ENCODE data around the gene SCFD2.
A peak's percentile ranks its signal among the peaks of the same experiment; 100 is the strongest.
"Not testable (repeated sequence)": the region's sequence is repeated elsewhere in the genome, so short reads cannot be mapped to it uniquely, and the experiment has no call there.

SCFD2 gene

DNA sequence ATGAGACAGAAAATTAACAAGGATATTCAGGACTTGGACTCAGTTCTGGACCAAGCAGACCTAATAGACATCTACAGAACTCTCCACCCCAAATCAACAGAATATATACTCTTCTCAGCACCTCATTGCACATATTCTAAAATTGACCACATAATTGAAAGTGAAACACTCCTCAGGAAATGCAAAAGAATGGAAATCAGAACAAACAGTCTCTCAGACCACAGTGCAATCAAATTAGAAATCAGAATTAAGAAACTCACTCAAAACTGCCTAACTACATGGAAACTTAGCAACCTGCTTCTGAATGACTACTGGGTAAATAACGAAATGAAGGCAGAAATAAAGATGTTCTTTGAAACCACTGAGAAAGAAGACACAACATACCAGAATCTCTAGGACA, 333.0 kb downstream of the SCFD2 start:
- H3K9ac ChIP-seq (ENCODE audit: low read depth, low read length); H3K4me2 ChIP-seq (ENCODE audit: low read length); H3K36me3 ChIP-seq (ENCODE audit: insufficient read depth, low read length); H3K9me3 ChIP-seq (replicated peaks; ENCODE audit: low read length); H3K4me1 ChIP-seq (ENCODE audit: control insufficient read depth, insufficient read depth, low read length); H3K27me3 ChIP-seq (ENCODE audit: control insufficient read depth, insufficient read depth, low read length); H3K4me3 ChIP-seq (ENCODE audit: low read length): not testable (repeated sequence)

DNA sequence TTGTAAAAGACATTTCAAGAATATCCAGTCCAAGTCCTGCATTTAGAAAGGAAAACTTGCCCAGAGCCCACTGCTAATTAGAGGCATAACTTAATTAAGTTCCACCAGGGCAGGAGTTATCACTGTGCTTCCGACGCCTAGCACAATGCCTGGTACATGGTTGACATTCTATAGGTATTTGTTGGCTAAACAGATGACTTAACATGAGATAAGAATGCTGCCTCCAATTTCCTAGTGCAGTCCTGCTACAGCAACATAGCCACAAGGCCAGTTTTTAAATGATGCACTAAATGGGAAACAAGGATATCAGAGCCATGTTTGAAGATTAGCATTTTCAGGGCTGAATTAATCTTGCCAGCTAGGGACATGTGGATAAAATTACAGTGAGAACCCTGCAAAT, 339.6 kb downstream of the SCFD2 start:
- peaks cover 2% of the 10 kb centered on the region for H3K36me3 ChIP-seq (ENCODE audit: insufficient read depth, low read length)
- no peak overlapping the region for H3K4me2 ChIP-seq (ENCODE audit: low read length)
- H3K4me3 ChIP-seq (ENCODE audit: low read length), result no peak overlapping the region
- no peaks in the 10 kb centered on the region for H3K4me1 ChIP-seq (ENCODE audit: control insufficient read depth, insufficient read depth, low read length)
- no peaks in the 10 kb centered on the region for H3K27me3 ChIP-seq (ENCODE audit: control insufficient read depth, insufficient read depth, low read length)
- no peaks in the 10 kb centered on the region for H3K9me3 ChIP-seq (replicated peaks; ENCODE audit: low read length)
- H3K9ac ChIP-seq (ENCODE audit: low read depth, low read length), result no peak overlapping the region

DNA sequence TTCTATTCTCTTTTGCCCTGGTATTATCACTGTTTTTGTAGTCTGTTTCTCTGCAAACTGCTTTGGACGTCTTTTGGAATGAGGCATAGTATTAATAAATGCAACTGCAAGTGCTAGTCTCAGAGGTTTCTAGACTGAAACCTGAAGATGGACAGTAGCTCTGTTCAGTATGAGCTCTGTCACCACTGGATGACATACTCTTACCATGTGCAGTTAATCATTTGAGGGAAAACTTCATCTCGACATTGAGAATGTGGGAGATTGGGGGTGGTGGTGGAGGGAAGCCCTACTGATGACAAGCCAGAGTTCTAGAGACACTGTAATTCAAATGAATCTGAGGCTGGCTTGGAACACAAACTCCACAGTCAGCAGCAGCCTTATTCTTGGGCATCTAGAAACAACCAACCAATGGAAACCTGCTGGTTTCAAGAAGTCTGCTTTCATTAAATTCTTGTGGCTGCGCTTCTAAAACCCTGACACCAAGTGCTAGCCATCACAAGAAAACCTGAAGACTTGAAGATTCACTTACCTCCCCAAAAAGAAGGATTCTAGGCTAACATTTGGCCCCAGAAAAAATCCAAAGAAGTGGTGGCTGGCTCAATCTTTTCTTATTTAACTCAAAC, 342.1 kb downstream of the SCFD2 start:
- Histone ChIP-seq H3K9ac (ENCODE audit: low read depth, low read length) (no peak overlapping the region), H3K9me3 (replicated peaks; ENCODE audit: low read length) (no peaks in the 10 kb centered on the region), H3K36me3 (ENCODE audit: insufficient read depth, low read length) (peaks cover 2% of the 10 kb centered on the region), H3K4me3 (ENCODE audit: low read length) (no peak overlapping the region), H3K4me1 (ENCODE audit: control insufficient read depth, insufficient read depth, low read length) (peaks cover 18% of the 10 kb centered on the region), H3K4me2 (ENCODE audit: low read length) (no peak overlapping the region), H3K27me3 (ENCODE audit: control insufficient read depth, insufficient read depth, low read length) (no peaks in the 10 kb centered on the region)

DNA sequence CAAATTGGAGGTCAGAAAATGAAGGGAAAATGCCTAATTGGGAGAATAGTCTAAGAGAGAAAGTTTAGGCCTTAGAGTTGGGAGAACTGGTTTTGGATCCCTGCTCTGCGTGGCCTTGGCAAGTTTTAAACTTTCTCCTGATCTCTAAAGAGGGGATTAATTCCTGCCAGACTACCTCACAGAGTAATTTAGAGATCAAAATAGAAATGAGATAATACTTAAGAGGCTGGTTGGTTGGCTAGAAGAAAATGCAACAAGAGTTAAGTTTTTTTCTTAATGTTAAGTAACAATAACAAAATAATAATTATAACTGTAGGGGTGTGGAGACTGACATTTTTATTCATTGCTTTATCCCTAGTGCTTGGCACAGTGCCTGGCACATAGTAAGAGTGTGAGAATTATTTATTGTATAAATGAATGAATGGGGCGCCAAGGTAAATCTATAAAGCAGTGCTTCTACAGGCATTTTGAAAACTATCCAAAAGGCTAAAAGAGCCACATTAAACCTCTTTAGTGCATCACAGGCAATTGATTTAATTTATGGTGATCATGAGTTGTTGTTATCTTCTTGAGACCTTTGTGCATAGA, 343.3 kb downstream of the SCFD2 start:
- no peak overlapping the region for H3K4me3 ChIP-seq (ENCODE audit: low read length)
- H3K4me2 ChIP-seq (ENCODE audit: low read length), result no peak overlapping the region

GRCh38 chr4:53021754-53022512, 343.9 kb downstream of the SCFD2 start:
- Histone ChIP-seq H3K9ac (ENCODE audit: low read depth, low read length) (no peak overlapping the region), H3K4me2 (ENCODE audit: low read length) (no peak overlapping the region), H3K9me3 (replicated peaks; ENCODE audit: low read length) (no peaks in the 10 kb centered on the region), H3K4me1 (ENCODE audit: control insufficient read depth, insufficient read depth, low read length) (peaks cover 18% of the 10 kb centered on the region), H3K4me3 (ENCODE audit: low read length) (no peak overlapping the region), H3K27me3 (ENCODE audit: control insufficient read depth, insufficient read depth, low read length) (no peaks in the 10 kb centered on the region), H3K36me3 (ENCODE audit: insufficient read depth, low read length) (peaks cover 2% of the 10 kb centered on the region)

More for the DNA sequence above, 343.3 kb downstream of the SCFD2 start:
- Histone ChIP-seq H3K9me3 (replicated peaks; ENCODE audit: low read length) (no peaks in the 10 kb centered on the region), H3K9ac (ENCODE audit: low read depth, low read length) (no peak overlapping the region), H3K27me3 (ENCODE audit: control insufficient read depth, insufficient read depth, low read length) (no peaks in the 10 kb centered on the region), H3K4me1 (ENCODE audit: control insufficient read depth, insufficient read depth, low read length) (peaks cover 18% of the 10 kb centered on the region), H3K36me3 (ENCODE audit: insufficient read depth, low read length) (peaks cover 2% of the 10 kb centered on the region)

- H3K4me1 ChIP-seq (ENCODE audit: control insufficient read depth, insufficient read depth, low read length), result peaks cover 35% of the 10 kb centered on the region
- no peaks in the 10 kb centered on the region for H3K36me3 ChIP-seq (ENCODE audit: insufficient read depth, low read length)
- no peaks in the 10 kb centered on the region for H3K27me3 ChIP-seq (ENCODE audit: control insufficient read depth, insufficient read depth, low read length)
- H3K9me3 ChIP-seq (replicated peaks; ENCODE audit: low read length), result no peaks in the 10 kb centered on the region
- peak overlapping the region; percentile 6 for H3K4me3 ChIP-seq (ENCODE audit: low read length)
- peak overlapping the region; percentile 56 for H3K4me2 ChIP-seq (ENCODE audit: low read length)
- H3K9ac ChIP-seq (ENCODE audit: low read depth, low read length), result peak overlapping the region; percentile 11
Measured at GRCh38 chr4:53019485-53020382, 346.1 kb downstream of the SCFD2 start.

GRCh38 chr4:53018471-53018870, 347.4 kb downstream of the SCFD2 start:
- Histone ChIP-seq H3K4me1 (ENCODE audit: control insufficient read depth, insufficient read depth, low read length) (peaks cover 44% of the 10 kb centered on the region), H3K9ac (ENCODE audit: low read depth, low read length) (no peak overlapping the region), H3K36me3 (ENCODE audit: insufficient read depth, low read length) (no peaks in the 10 kb centered on the region), H3K9me3 (replicated peaks; ENCODE audit: low read length) (no peaks in the 10 kb centered on the region), H3K4me3 (ENCODE audit: low read length) (no peak overlapping the region), H3K27me3 (ENCODE audit: control insufficient read depth, insufficient read depth, low read length) (no peaks in the 10 kb centered on the region), H3K4me2 (ENCODE audit: low read length) (no peak overlapping the region)

- Histone ChIP-seq H3K4me1 (ENCODE audit: control insufficient read depth, insufficient read depth, low read length) (peaks cover 62% of the 10 kb centered on the region), H3K9me3 (replicated peaks; ENCODE audit: low read length) (no peaks in the 10 kb centered on the region), H3K9ac (ENCODE audit: low read depth, low read length) (no peak overlapping the region), H3K27me3 (ENCODE audit: control insufficient read depth, insufficient read depth, low read length) (no peaks in the 10 kb centered on the region), H3K4me3 (ENCODE audit: low read length) (no peak overlapping the region), H3K36me3 (ENCODE audit: insufficient read depth, low read length) (no peaks in the 10 kb centered on the region), H3K4me2 (ENCODE audit: low read length) (no peak overlapping the region)
Measured at GRCh38 chr4:53016099-53016820, 349.6 kb downstream of the SCFD2 start.

GRCh38 chr4:53015681-53016080, 350.2 kb downstream of the SCFD2 start:
- no peak overlapping the region for H3K9ac ChIP-seq (ENCODE audit: low read depth, low read length)
- no peak overlapping the region for H3K4me2 ChIP-seq (ENCODE audit: low read length)
- H3K4me3 ChIP-seq (ENCODE audit: low read length), result no peak overlapping the region
- H3K36me3 ChIP-seq (ENCODE audit: insufficient read depth, low read length), result no peaks in the 10 kb centered on the region
- H3K9me3 ChIP-seq (replicated peaks; ENCODE audit: low read length), result no peaks in the 10 kb centered on the region
- peaks cover 60% of the 10 kb centered on the region for H3K4me1 ChIP-seq (ENCODE audit: control insufficient read depth, insufficient read depth, low read length)
- no peaks in the 10 kb centered on the region for H3K27me3 ChIP-seq (ENCODE audit: control insufficient read depth, insufficient read depth, low read length)

GRCh38 chr4:53014881-53015280, 351.0 kb downstream of the SCFD2 start:
- no peaks in the 10 kb centered on the region for H3K36me3 ChIP-seq (ENCODE audit: insufficient read depth, low read length)
- H3K4me1 ChIP-seq (ENCODE audit: control insufficient read depth, insufficient read depth, low read length), result peaks cover 59% of the 10 kb centered on the region
- no peak overlapping the region for H3K4me3 ChIP-seq (ENCODE audit: low read length)
- H3K27me3 ChIP-seq (ENCODE audit: control insufficient read depth, insufficient read depth, low read length), result no peaks in the 10 kb centered on the region
- H3K4me2 ChIP-seq (ENCODE audit: low read length), result no peak overlapping the region
- no peaks in the 10 kb centered on the region for H3K9me3 ChIP-seq (replicated peaks; ENCODE audit: low read length)
- H3K9ac ChIP-seq (ENCODE audit: low read depth, low read length), result no peak overlapping the region
